OCI-LY3 (cell line): ENCODE data around the gene SSPN.

ENCODE experiments used
- H2AFZ ChIP-seq: fragments of 200-600, 300-600 bp; shearing (Covaris generic); 2 replicates; pipeline ENCODE4 v1.6.0; 2014; ENCODE audit warnings: antibody characterized with exemption, low read depth, low read length
- H3K27ac ChIP-seq: fragments of 200-600, 300-600 bp; sonication (generic); 2 replicates; pipeline ENCODE4 v1.5.1; 2014; ENCODE audit warnings: mild to moderate bottlenecking, low read length, moderate library complexity, mixed read lengths
- H3K27me3 ChIP-seq: fragments of 200-600, 300-600 bp; sonication (generic); 2 replicates; pipeline ENCODE4 v1.6.1; 2014; ENCODE audit warnings: low read depth, low read length, mixed read lengths
- H3K36me3 ChIP-seq: fragments of 200-600, 300-600 bp; sonication (generic); replicated peaks from 2 replicates; pipeline ENCODE3; 2014; ENCODE audit warnings: low read depth, low read length, mixed read lengths
- H3K4me1 ChIP-seq: fragments of 300-600, 200-600 bp; sonication (generic); 2 replicates; pipeline ENCODE4 v1.6.1; 2014; ENCODE audit warnings: low read length, mixed read lengths
- H3K4me2 ChIP-seq: fragments of 200-600, 300-600 bp; sonication (generic); 2 replicates; pipeline ENCODE4 v1.6.1; 2014; ENCODE audit warnings: low read length, mixed read lengths
- H3K4me3 ChIP-seq: fragments of 300-600, 200-600 bp; sonication (generic); 2 replicates; pipeline ENCODE4 v1.5.1; 2014; ENCODE audit warnings: antibody characterized with exemption, mild to moderate bottlenecking, low read length, moderate library complexity
- H3K79me2 ChIP-seq: fragments of 300-600, 200-600 bp; shearing (Covaris generic); 2 replicates; pipeline ENCODE4 v1.6.1; 2014; ENCODE audit warnings: mild to moderate bottlenecking, low read length, mixed read lengths
- H3K9ac ChIP-seq: fragments of 300-600, 200-600 bp; shearing (Covaris generic); 2 replicates; pipeline ENCODE4 v1.6.0; 2014; ENCODE audit warnings: mild to moderate bottlenecking, low read length, moderate library complexity
- H3K9me3 ChIP-seq: fragments of 200-600, 300-600 bp; shearing (Covaris generic); 2 replicates; pipeline ENCODE4 v1.6.1; 2014; ENCODE audit warnings: low read length, mixed read lengths; ENCODE audit not compliant: insufficient read depth
- H4K20me1 ChIP-seq: fragments of 200-600, 300-600 bp; sonication (generic); 2 replicates; pipeline ENCODE4 v1.6.1; 2016; ENCODE audit warnings: low read length, mixed read lengths; ENCODE audit not compliant: insufficient read depth
- CTCF ChIP-seq: fragments of 200-600, 300-600 bp; sonication (generic); IDR thresholded peaks from 2 replicates; pipeline ENCODE4 v1.5.1; 2014; ENCODE audit warnings: antibody characterized with exemption, low read length, low read depth
- EZH2phosphoT487 ChIP-seq: fragments of 200-600 bp; shearing (Covaris generic); IDR thresholded peaks from 2 replicates; pipeline ENCODE4 v1.6.1; 2018; ENCODE audit warnings: antibody characterized with exemption, mixed run types, low read depth

The SSPN gene

GRCh38 chr12:26177283-26177682 is 18.1 kb upstream of the SSPN start:
- H3K27me3 ChIP-seq, result peaks cover 23% of the 10 kb centered on the region
- no peak overlapping the region for H3K27ac ChIP-seq
- no peaks in the 10 kb centered on the region for H3K79me2 ChIP-seq
- H3K4me1 ChIP-seq, result peaks cover 31% of the 10 kb centered on the region
- TF ChIP-seq CTCF, result no peak
- no peak for TF ChIP-seq EZH2phosphoT487
- no peak overlapping the region for H3K9ac ChIP-seq
- no peaks in the 10 kb centered on the region for H3K9me3 ChIP-seq
- H2AFZ ChIP-seq, result peak overlapping the region; percentile 88
- no peaks in the 10 kb centered on the region for H4K20me1 ChIP-seq
- H3K36me3 ChIP-seq, result no peaks in the 10 kb centered on the region
- 0 out of 2 replicates have a peak overlapping the region, but pooled peaks have one; percentile 6 for H3K4me3 ChIP-seq
- peak overlapping the region; percentile 50 for H3K4me2 ChIP-seq

- H2AFZ ChIP-seq, result no peak overlapping the region
- peaks cover 16% of the 10 kb centered on the region for H3K4me1 ChIP-seq
- H3K27ac ChIP-seq, result no peak overlapping the region
- H3K4me2 ChIP-seq, result no peak overlapping the region
- TF ChIP-seq CTCF (no peak), EZH2phosphoT487 (no peak)
- H3K9ac ChIP-seq, result no peak overlapping the region
- no peaks in the 10 kb centered on the region for H4K20me1 ChIP-seq
- H3K79me2 ChIP-seq, result no peaks in the 10 kb centered on the region
- H3K4me3 ChIP-seq, result no peak overlapping the region
- peaks cover 27% of the 10 kb centered on the region for H3K27me3 ChIP-seq
- H3K9me3 ChIP-seq, result no peaks in the 10 kb centered on the region
- H3K36me3 ChIP-seq, result no peaks in the 10 kb centered on the region
These were observed 15.5 kb upstream of the SSPN start for GRCh38 chr12:26179826-26180225.

GRCh38 chr12:26182377-26182776 is 13.0 kb upstream of the SSPN start:
- no peaks in the 10 kb centered on the region for H3K9me3 ChIP-seq
- H3K27ac ChIP-seq, result no peak overlapping the region
- H3K4me3 ChIP-seq, result no peak overlapping the region
- no peaks in the 10 kb centered on the region for H4K20me1 ChIP-seq
- no peaks in the 10 kb centered on the region for H3K36me3 ChIP-seq
- no peak overlapping the region for H3K9ac ChIP-seq
- H2AFZ ChIP-seq, result no peak overlapping the region
- H3K27me3 ChIP-seq, result peaks cover 30% of the 10 kb centered on the region
- no peak for TF ChIP-seq CTCF
- TF ChIP-seq EZH2phosphoT487, result no peak
- no peaks in the 10 kb centered on the region for H3K79me2 ChIP-seq
- H3K4me2 ChIP-seq, result no peak overlapping the region
- H3K4me1 ChIP-seq, result peaks cover 14% of the 10 kb centered on the region

- H4K20me1 ChIP-seq, result no peaks in the 10 kb centered on the region
- H3K4me1 ChIP-seq, result peaks cover 20% of the 10 kb centered on the region
- H3K9me3 ChIP-seq, result no peaks in the 10 kb centered on the region
- H2AFZ ChIP-seq, result no peak overlapping the region
- no peak overlapping the region for H3K27ac ChIP-seq
- H3K4me3 ChIP-seq, result no peak overlapping the region
- no peak overlapping the region for H3K9ac ChIP-seq
- H3K4me2 ChIP-seq, result no peak overlapping the region
- TF ChIP-seq EZH2phosphoT487, result no peak
- no peak for TF ChIP-seq CTCF
- no peaks in the 10 kb centered on the region for H3K79me2 ChIP-seq
- no peaks in the 10 kb centered on the region for H3K36me3 ChIP-seq
- peaks cover 33% of the 10 kb centered on the region for H3K27me3 ChIP-seq
These were observed 9.6 kb upstream of the SSPN start for GRCh38 chr12:26185532-26186320.
